HepG2 (cell line): ENCODE data around the gene RXRG. TPM values are rescaled to one million over a fixed set of nuclear protein-coding genes. Genes with fewer than 3 reads are reported as not detected.

Source experiments
- ATAC-seq: fragments of 200-7000 bp; cut with Tn5 transposase; 3 replicates; pipeline ENCODE4 v1.9.1; 2020; ENCODE audit warnings: mild to moderate bottlenecking, moderate library complexity
- BruUV-seq: library from RNA; stranded (reverse); fragments of 400-500 nt; replicated peaks from 2 replicates; lab custom pipeline; 2021; lab: Mats Ljungman, UMichigan
- CTCF ChIA-PET: fragments of 300-600 bp; formaldehyde crosslinking; extraction: SDS; loops from one replicate; lab custom pipeline; 2021; ENCODE audit warnings: low total read pairs, inconsistent platforms, low intra/inter-chr PET ratio; lab: Yijun Ruan, JAX
- POLR2A ChIA-PET: fragments of 350-600 bp; sonication (Branson Sonifier 250); formaldehyde crosslinking; loops from one replicate; lab custom pipeline; 2020; ENCODE audit warnings: antibody characterized with exemption, inconsistent platforms; lab: Yijun Ruan, JAX
- DNase-seq: peaks from one replicate; pipeline ENCODE4 v3.0.0-alpha.2; 2015; ENCODE audit warnings: low spot score
- FAIRE-seq: peaks from 3 replicates; lab custom pipeline; 2011; peaks lifted over from hg19 to GRCh38; lab: Jason Lieb, UNC
- H2AFZ ChIP-seq: one replicate; pipeline ENCODE4 v1.6.1; 2011; ENCODE audit warnings: low read length, inconsistent platforms
- H3K27ac ChIP-seq: fragments of 300-600 bp; 3 replicates; pipeline ENCODE4 v1.8.0; 2011; ENCODE audit warnings: mixed run types, mild to moderate bottlenecking, mixed read lengths, low read length, inconsistent platforms; ENCODE audit not compliant: insufficient read depth; ENCODE audit errors: extremely low read length
- H3K27me3 ChIP-seq, 2 experiments: fragments of 200-600 bp in 1 of 2; 2 replicates in 1 of 2; 3 replicates in 1 of 2; pipeline versions ENCODE4 v1.6.0 to v1.8.0; 2011; ENCODE audit warnings: low read length in 2 of 2, mild to moderate bottlenecking in 2 of 2, moderate library complexity in 2 of 2, inconsistent platforms in 1 of 2; ENCODE audit not compliant: insufficient read depth in 2 of 2, control insufficient read depth in 1 of 2
- H3K36me3 ChIP-seq, 2 experiments: fragments of 200-600 bp in 1 of 2; replicated peaks in 1 of 2; 2 replicates in 1 of 2; 3 replicates in 1 of 2; pipeline versions ENCODE4 v1.5.1 to v1.8.0; 2011; ENCODE audit warnings: low read length in 2 of 2, inconsistent platforms in 1 of 2; ENCODE audit not compliant: insufficient read depth in 2 of 2, control insufficient read depth in 1 of 2
- H3K4me1 ChIP-seq: 2 replicates; pipeline ENCODE4 v1.5.1; 2012; ENCODE audit warnings: low read length, inconsistent platforms; ENCODE audit not compliant: insufficient read depth
- H3K4me2 ChIP-seq: 2 replicates; pipeline ENCODE4 v1.6.0; 2011; ENCODE audit warnings: low read depth, low read length, inconsistent platforms
- H3K4me3 ChIP-seq, 3 experiments: fragments of 200-600 bp in 1 of 3; sonication (generic), shearing (Covaris generic) in 1 of 3; replicated peaks in 1 of 3; 2 replicates each; pipeline ENCODE4 v1.5.1; 2011 to 2016; ENCODE audit warnings: low read length in 3 of 3, inconsistent platforms in 2 of 3, low read depth in 2 of 3, mild to moderate bottlenecking in 2 of 3, control low read depth in 1 of 3, mixed read lengths in 1 of 3; ENCODE audit not compliant: insufficient read depth in 1 of 3
- H3K79me2 ChIP-seq: one replicate; pipeline ENCODE4 v1.6.1; 2011; ENCODE audit warnings: low read length, inconsistent platforms; ENCODE audit not compliant: insufficient read depth
- H3K9ac ChIP-seq: 2 replicates; pipeline ENCODE4 v1.6.0; 2011; ENCODE audit warnings: mild to moderate bottlenecking, low read depth, low read length, inconsistent platforms; ENCODE audit not compliant: insufficient read depth
- H3K9me3 ChIP-seq: 2 replicates; pipeline ENCODE4 v1.5.1; 2012; ENCODE audit warnings: mild to moderate bottlenecking, low read length
- H4K20me1 ChIP-seq: 2 replicates; pipeline ENCODE4 v1.6.0; 2011; ENCODE audit warnings: inconsistent platforms, mild to moderate bottlenecking, low read length, moderate library complexity; ENCODE audit not compliant: insufficient read depth
- ZNF234 ChIP-seq: sonication (generic); formaldehyde crosslinking; conservative IDR thresholded peaks from 2 replicates; pipeline ENCODE4 v1.5.1; 2020; ENCODE audit warnings: mild to moderate bottlenecking, missing genetic modification reagents
- ZNF24 ChIP-seq: fragments of 450-650 bp; IDR thresholded peaks from 2 replicates; pipeline ENCODE4 v1.6.1; 2017; ENCODE audit warnings: antibody characterized with exemption, mild to moderate bottlenecking
- ZNF772 ChIP-seq: sonication (generic); formaldehyde crosslinking; IDR thresholded peaks from 2 replicates; pipeline ENCODE4 v1.5.0; 2020; ENCODE audit warnings: mild to moderate bottlenecking, missing genetic modification reagents
- WGBS: methylation state at CpG from one replicate; pipeline ENCODE4 v1.1.6; 2017; ENCODE audit warnings: low lambda C conversion rate; 5-methylcytosine and 5-hydroxymethylcytosine counted together
- in situ Hi-C: cut with HindIII; loops from 2 replicates; pipeline ENCODE4 v1.10.0; 2017; ENCODE audit warnings: low pct_unique_long_range_greater_than_20kb; ENCODE audit not compliant: extremely low pct_ligation_motif_present
- intact Hi-C: fragments of 100-400 bp; cut with micrococcal nuclease; formaldehyde crosslinking; loops from one replicate; pipeline ENCODE4 v1.10.0; 2022; ENCODE audit not compliant: unreplicated experiment
- polyA plus RNA-seq, 8 experiments: library from polyadenylated mRNA; depleted of rRNA in 3 of 8; stranded (reverse) in 7 of 8; unstranded in 1 of 8; fragments of >200 nt; fragmentation: Illumina TruSeq in 4 of 8; extraction: Trizol in 4 of 8; gene quantifications; 2 replicates each; pipeline versions ENCODE4 v1.2.1 to v1.2.3, GENCODE V29; 2011 to 2016; ENCODE audit warnings: low read depth in 4 of 8, missing spikeins in 1 of 8, mixed read lengths in 1 of 8; ENCODE audit not compliant: insufficient read depth in 1 of 8
- total RNA-seq, 5 experiments: library from RNA; depleted of rRNA; stranded (reverse); fragments of >200 nt; fragmentation: Illumina TruSeq; extraction: Trizol; gene quantifications; 2 replicates each; pipeline ENCODE4 v1.2.3, GENCODE V29; 2016; ENCODE audit warnings: low read depth in 1 of 5
- TF ChIP-seq, protein P1 (sequence below): sonication (generic); formaldehyde crosslinking; IDR thresholded peaks from 2 replicates; pipeline ENCODE4 v1.4.0; 2020; ENCODE audit warnings: missing genetic modification reagents
- TF ChIP-seq, protein P2 (sequence below): fragments of 450-650 bp; IDR thresholded peaks from 2 replicates; pipeline ENCODE4 v1.6.1; 2016

RXRG gene
- total and polyA plus RNA-seq, 2 of the 13 experiments (the other 11 are each of a cell fraction or from before 2014, with no cell fraction given): not detected

DNA sequence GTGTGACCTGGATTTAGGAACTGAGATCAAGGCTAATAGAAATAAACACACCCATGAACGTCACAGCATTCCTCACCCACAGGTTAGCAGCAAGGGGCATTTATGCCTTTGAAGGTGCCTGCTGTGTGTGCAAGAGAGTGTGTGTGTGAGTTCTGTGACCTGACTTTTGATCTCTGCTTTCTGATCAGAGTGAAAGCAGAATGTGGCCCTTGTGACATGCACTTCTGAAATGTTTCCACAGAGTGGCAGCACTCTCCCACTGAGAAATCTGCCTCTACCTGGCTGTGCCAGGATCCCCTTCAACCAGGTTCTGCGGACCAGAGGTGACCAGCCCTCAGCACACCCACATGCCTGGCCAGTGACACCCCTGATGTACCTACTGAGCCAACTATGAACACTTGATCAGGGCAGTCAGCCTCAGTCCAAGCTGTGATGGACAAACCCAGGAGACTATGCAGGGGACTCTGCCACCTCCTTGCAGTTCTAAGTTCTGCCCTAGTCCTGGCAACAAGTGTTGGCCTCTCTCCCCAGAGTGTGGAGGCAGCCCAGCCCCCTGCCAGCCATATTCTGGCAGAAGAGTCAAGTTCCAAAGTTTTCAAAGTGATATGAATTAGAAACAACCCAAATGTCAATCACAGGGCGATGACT, 41.0 kb downstream of the RXRG start (continued):
- TF ChIP-seq, protein P1, sequence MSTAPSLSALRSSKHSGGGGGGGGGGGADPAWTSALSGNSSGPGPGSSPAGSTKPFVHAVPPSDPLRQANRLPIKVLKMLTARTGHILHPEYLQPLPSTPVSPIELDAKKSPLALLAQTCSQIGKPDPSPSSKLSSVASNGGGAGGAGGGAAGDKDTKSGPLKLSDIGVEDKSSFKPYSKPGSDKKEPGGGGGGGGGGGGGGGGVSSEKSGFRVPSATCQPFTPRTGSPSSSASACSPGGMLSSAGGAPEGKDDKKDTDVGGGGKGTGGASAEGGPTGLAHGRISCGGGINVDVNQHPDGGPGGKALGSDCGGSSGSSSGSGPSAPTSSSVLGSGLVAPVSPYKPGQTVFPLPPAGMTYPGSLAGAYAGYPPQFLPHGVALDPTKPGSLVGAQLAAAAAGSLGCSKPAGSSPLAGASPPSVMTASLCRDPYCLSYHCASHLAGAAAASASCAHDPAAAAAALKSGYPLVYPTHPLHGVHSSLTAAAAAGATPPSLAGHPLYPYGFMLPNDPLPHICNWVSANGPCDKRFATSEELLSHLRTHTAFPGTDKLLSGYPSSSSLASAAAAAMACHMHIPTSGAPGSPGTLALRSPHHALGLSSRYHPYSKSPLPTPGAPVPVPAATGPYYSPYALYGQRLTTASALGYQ: no peak
- TF ChIP-seq ZNF24 (no peak), ZNF234 (CRISPR knock-in tag) (no peak)

DNA sequence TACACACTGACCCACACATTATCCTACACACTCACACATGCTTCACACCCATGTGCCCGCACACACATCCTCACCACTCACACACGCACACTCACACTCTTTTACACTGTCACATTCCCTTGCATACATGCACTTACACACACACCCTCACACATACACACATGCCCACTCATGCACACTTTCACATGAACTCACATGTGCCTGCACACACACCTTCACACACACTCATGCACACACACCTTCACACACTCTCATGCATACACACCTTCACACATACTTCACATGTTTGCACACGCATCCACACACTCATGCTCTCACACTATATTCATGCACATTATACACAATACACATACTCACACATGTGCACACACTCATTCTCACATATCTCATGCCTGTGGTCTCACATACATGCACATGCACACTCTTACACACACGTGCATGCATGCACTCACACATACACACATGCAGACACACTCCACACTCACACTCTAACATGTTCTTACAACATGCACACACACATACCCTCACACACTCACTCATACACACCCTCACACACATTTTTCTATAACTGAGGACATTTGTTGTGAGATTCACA, 42.3 kb downstream of the RXRG start:
- ATAC-seq: no peak

More for the DNA sequence above, 42.3 kb downstream of the RXRG start:
- TF ChIP-seq, protein P2, sequence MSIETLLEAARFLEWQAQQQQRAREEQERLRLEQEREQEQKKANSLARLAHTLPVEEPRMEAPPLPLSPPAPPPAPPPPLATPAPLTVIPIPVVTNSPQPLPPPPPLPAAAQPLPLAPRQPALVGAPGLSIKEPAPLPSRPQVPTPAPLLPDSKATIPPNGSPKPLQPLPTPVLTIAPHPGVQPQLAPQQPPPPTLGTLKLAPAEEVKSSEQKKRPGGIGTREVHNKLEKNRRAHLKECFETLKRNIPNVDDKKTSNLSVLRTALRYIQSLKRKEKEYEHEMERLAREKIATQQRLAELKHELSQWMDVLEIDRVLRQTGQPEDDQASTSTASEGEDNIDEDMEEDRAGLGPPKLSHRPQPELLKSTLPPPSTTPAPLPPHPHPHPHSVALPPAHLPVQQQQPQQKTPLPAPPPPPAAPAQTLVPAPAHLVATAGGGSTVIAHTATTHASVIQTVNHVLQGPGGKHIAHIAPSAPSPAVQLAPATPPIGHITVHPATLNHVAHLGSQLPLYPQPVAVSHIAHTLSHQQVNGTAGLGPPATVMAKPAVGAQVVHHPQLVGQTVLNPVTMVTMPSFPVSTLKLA: peak; percentile 95
- no peak for TF ChIP-seq ZNF772 (CRISPR knock-in tag)
- Histone ChIP-seq H3K27ac (no peak overlapping the region), H3K4me1 (peaks cover 10% of the 10 kb centered on the region; the same call in 1 of the 2 replicates), H3K9ac (no peak overlapping the region), H3K4me2 (no peak overlapping the region), H3K9me3 (no peaks in the 10 kb centered on the region), H3K27me3 (no peaks in the 10 kb centered on the region), H2AFZ (no peak overlapping the region), H3K4me3 (no peak overlapping the region), H3K79me2 (no peaks in the 10 kb centered on the region), H3K36me3 (no peaks in the 10 kb centered on the region), H4K20me1 (no peaks in the 10 kb centered on the region)
- WGBS: 64% methylated on average over 4 of the region's 4 CpGs
- in situ Hi-C loops: loop anchor here (5.0 to 25.0 kb wide), 2 partner anchors 190 to 510 kb away; no protein-coding TSS in a partner anchor
- no TSS peak for BruUV-seq
- DNase-seq (no peak), FAIRE-seq (no peak)
- ChIA-PET CTCF (interaction anchor here (2.0 kb wide), 1 partner anchor 189 kb away, joined by 32 read pairs; no protein-coding TSS in a partner anchor), POLR2A (no interaction called here)
- intact Hi-C loops: loop anchor here (1.0 kb wide), 1 partner anchor 9 kb away; no protein-coding TSS in a partner anchor
